Calu3 (cell line): ENCODE results near the gene ENOX2. TPM values are rescaled to one million over a fixed set of nuclear protein-coding genes. Genes with fewer than 3 reads are reported as not detected.
"Not testable (repeated sequence)": the region's sequence is repeated elsewhere in the genome, so short reads cannot be mapped to it uniquely, and the experiment has no call there.

Experiments used
- BruUV-seq: library from RNA; stranded (reverse); fragments of 400-500 nt; replicated peaks from 2 replicates; lab custom pipeline; 2021; lab: Mats Ljungman, UMichigan
- CTCF ChIA-PET: fragments of 300-600 bp; sonication (Branson Sonifier 250); formaldehyde crosslinking; loops from one replicate; lab custom pipeline; 2022; ENCODE audit warnings: antibody characterized with exemption; lab: Charles Lee
- DNase-seq: peaks from one replicate; pipeline ENCODE4 v3.0.0; 2022
- H3K27ac Mint-ChIP-seq: one replicate; pipeline ENCODE4 v1.8.0; 2022; ENCODE audit warnings: mixed read lengths; ENCODE audit not compliant: unreplicated experiment
- H3K27me3 Mint-ChIP-seq: one replicate; pipeline ENCODE4 v1.8.0; 2022; ENCODE audit warnings: mixed read lengths; ENCODE audit not compliant: unreplicated experiment
- H3K36me3 Mint-ChIP-seq: one replicate; pipeline ENCODE4 v1.8.0; 2022; ENCODE audit warnings: mild to moderate bottlenecking, moderate library complexity, mixed read lengths; ENCODE audit not compliant: insufficient read depth, unreplicated experiment
- H3K4me1 Mint-ChIP-seq: one replicate; pipeline ENCODE4 v1.8.0; 2022; ENCODE audit warnings: mild to moderate bottlenecking, low read depth, mixed read lengths; ENCODE audit not compliant: unreplicated experiment
- H3K4me3 Mint-ChIP-seq: one replicate; pipeline ENCODE4 v1.8.0; 2022; ENCODE audit warnings: mild to moderate bottlenecking, low read depth, moderate library complexity, mixed read lengths; ENCODE audit not compliant: unreplicated experiment
- H3K9me3 Mint-ChIP-seq: one replicate; pipeline ENCODE4 v1.8.0; 2022; ENCODE audit warnings: low read depth, mixed read lengths; ENCODE audit not compliant: unreplicated experiment
- intact Hi-C: fragments of 100-400 bp; cut with micrococcal nuclease; formaldehyde crosslinking; loops from one replicate; pipeline ENCODE4 v1.10.0; 2022; ENCODE audit not compliant: unreplicated experiment
- total RNA-seq: library from RNA; stranded (reverse); gene quantifications from 2 replicates; pipeline ENCODE4 v1.2.3, GENCODE V29; 2022
- TF ChIP-seq, protein P1 (sequence below): fragments of 200-600 bp; IDR thresholded peaks from one replicate; pipeline ENCODE4 v1.8.0; 2022; ENCODE audit warnings: antibody characterized with exemption; ENCODE audit not compliant: unreplicated experiment

ENOX2 gene
- total RNA-seq, 1 experiment from 2014 or later: 23.4 TPM

DNA sequence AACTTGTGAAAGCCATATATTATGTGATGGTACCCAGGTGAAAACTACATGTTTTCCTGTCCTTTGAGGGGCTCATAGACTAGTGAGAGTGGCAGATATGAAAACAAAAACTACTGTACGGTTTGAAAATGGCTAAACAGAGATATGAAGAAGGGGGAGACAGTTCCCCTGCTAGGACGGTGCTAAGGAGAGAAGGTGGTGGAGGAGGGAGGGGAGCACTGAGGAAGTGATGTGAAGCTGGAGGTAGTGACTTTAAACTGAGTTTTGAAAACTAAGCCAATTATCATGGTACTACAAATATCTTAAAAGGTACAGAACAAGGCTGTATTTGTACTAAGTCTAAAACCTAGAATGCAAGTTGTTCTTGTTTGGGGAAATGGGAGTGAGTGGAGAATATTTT is 188.3 kb downstream of the ENOX2 start:
- H3K4me3 Mint-ChIP-seq: no peak overlapping the region
- no peaks in the 10 kb centered on the region for H3K4me1 Mint-ChIP-seq
- TF ChIP-seq, protein P1, sequence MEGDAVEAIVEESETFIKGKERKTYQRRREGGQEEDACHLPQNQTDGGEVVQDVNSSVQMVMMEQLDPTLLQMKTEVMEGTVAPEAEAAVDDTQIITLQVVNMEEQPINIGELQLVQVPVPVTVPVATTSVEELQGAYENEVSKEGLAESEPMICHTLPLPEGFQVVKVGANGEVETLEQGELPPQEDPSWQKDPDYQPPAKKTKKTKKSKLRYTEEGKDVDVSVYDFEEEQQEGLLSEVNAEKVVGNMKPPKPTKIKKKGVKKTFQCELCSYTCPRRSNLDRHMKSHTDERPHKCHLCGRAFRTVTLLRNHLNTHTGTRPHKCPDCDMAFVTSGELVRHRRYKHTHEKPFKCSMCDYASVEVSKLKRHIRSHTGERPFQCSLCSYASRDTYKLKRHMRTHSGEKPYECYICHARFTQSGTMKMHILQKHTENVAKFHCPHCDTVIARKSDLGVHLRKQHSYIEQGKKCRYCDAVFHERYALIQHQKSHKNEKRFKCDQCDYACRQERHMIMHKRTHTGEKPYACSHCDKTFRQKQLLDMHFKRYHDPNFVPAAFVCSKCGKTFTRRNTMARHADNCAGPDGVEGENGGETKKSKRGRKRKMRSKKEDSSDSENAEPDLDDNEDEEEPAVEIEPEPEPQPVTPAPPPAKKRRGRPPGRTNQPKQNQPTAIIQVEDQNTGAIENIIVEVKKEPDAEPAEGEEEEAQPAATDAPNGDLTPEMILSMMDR: no peak
- H3K27me3 Mint-ChIP-seq: no peaks in the 10 kb centered on the region
- intact Hi-C loops: no loop called here
- CTCF ChIA-PET: no interaction called here
- no TSS peak for BruUV-seq
- DNase-seq: no peak
- H3K9me3 Mint-ChIP-seq: no peaks in the 10 kb centered on the region
- no peak overlapping the region for H3K27ac Mint-ChIP-seq
- no peaks in the 10 kb centered on the region for H3K36me3 Mint-ChIP-seq

DNA sequence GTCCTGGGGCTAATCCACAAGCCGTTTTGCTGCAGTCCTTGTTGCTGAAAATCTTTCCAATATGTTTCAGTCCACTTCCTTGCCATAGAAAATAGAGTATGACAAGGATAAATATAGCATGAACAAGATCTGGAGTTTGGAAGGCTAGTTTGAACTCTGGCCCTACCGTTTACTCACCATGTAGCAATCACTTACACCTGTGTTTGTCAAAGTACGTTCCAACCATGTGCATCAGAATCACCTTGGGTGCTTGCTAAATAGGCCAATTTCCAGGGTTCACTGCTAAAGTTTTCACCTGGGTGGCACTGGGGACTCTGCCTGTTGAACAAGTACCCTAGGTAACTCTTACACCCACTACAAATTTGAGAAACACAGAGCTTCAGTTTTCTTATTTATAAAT is 188.9 kb downstream of the ENOX2 start:
- Mint-ChIP-seq H3K27ac (no peak overlapping the region), H3K27me3 (no peaks in the 10 kb centered on the region), H3K4me3 (no peak overlapping the region), H3K9me3 (no peaks in the 10 kb centered on the region), H3K36me3 (no peaks in the 10 kb centered on the region), H3K4me1 (no peaks in the 10 kb centered on the region)
- intact Hi-C loops: no loop called here
- CTCF ChIA-PET: no interaction called here
- no TSS peak for BruUV-seq
- no peak for DNase-seq
- TF ChIP-seq, protein P1: no peak

DNA sequence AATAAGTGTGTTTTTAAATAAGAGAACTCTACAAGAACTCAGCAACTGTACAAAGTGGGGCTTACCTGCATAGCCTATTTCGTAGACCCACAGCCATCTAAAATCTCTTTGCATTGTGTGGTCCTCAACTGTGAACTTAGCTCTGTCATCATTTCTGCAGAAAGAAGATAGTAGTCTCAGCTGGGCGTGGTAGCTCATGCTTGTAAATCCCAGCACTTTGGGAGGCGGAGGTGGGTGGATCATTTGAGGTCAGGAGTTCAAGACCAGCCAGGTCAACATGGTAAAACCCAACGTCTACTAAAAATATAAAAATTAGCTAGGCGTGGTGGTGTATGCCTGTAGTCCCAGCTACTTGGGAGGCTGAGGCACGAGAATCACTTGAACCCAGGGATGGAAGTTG is 193.8 kb downstream of the ENOX2 start:
- H3K27me3 Mint-ChIP-seq, H3K4me3 Mint-ChIP-seq, CTCF ChIA-PET, BruUV-seq, H3K27ac Mint-ChIP-seq, H3K36me3 Mint-ChIP-seq, H3K4me1 Mint-ChIP-seq, H3K9me3 Mint-ChIP-seq, DNase-seq: not testable (repeated sequence)
- intact Hi-C loops: loop anchor here (10.0 kb wide), 1 partner anchor 174 kb away; no protein-coding TSS in a partner anchor

DNA sequence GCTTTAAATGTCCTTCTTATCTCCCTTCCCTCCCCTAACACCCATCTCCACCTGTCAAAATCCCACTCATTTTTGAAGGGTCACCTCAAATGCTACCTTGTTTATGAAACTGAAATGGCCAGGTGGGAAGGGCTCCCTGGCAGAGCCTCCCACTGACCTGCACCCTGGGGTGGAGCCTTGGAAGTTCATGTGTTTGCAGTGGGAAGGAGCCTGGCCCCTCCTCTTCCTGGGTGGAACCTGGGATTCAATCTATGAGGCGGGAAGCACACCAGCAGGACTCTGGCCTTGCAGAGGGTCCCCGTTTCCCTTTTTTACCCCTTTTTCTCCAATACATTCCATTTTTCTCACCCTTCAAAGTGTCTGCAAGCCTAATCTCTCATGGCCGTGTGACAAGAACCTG is 197.4 kb downstream of the ENOX2 start:
- no peak overlapping the region for H3K4me3 Mint-ChIP-seq
- TF ChIP-seq, protein P1: no peak
- CTCF ChIA-PET: no interaction called here
- no peaks in the 10 kb centered on the region for H3K4me1 Mint-ChIP-seq
- no peak for DNase-seq
- H3K27ac Mint-ChIP-seq: no peak overlapping the region
- no TSS peak for BruUV-seq
- no peaks in the 10 kb centered on the region for H3K36me3 Mint-ChIP-seq
- intact Hi-C loops: loop anchor here (10.0 kb wide), 1 partner anchor 171 kb away; no protein-coding TSS in a partner anchor
- H3K27me3 Mint-ChIP-seq: no peaks in the 10 kb centered on the region
- H3K9me3 Mint-ChIP-seq: no peaks in the 10 kb centered on the region
